ENCODE results near the gene TNFRSF12A. TPM values are rescaled to one million over a fixed set of nuclear protein-coding genes. Genes with fewer than 3 reads are reported as not detected.
"Not testable (repeated sequence)": the region's sequence is repeated elsewhere in the genome, so short reads cannot be mapped to it uniquely, and the experiment has no call there.

TNFRSF12A gene
- total RNA-seq, 2 experiments from 2014 or later: 11.8 to 13.5 TPM

DNA sequence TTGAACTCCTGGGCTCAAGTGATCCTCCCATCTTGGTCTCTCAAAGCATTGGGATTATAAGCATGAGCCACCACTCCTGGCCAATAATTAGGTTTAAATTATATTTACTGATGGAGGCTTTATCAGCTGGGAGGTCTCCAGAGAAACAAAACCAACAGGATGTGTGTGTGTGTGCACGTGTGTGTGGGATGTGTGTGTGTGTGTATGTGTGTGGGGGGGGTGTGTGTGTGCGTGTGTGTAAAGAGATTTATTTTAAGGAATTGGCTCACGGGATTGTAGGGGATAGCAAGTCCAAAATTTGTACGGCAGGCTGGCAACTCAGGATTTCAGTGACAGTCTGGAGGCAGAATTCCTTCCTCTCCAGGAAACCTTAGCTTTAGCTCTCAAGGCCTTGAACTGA, 30.8 kb downstream of the TNFRSF12A start:
- TF ChIP-seq, protein P1, sequence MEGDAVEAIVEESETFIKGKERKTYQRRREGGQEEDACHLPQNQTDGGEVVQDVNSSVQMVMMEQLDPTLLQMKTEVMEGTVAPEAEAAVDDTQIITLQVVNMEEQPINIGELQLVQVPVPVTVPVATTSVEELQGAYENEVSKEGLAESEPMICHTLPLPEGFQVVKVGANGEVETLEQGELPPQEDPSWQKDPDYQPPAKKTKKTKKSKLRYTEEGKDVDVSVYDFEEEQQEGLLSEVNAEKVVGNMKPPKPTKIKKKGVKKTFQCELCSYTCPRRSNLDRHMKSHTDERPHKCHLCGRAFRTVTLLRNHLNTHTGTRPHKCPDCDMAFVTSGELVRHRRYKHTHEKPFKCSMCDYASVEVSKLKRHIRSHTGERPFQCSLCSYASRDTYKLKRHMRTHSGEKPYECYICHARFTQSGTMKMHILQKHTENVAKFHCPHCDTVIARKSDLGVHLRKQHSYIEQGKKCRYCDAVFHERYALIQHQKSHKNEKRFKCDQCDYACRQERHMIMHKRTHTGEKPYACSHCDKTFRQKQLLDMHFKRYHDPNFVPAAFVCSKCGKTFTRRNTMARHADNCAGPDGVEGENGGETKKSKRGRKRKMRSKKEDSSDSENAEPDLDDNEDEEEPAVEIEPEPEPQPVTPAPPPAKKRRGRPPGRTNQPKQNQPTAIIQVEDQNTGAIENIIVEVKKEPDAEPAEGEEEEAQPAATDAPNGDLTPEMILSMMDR (IDR thresholded peaks at IDR 0.05): no peak
- POLR2A ChIA-PET: interaction anchor here (0.7 to 2.8 kb wide), 6 partner anchors 8 to 78 kb away, joined by 3 to 9 read pairs (median 4); no protein-coding TSS in a partner anchor
- no peaks in the 10 kb centered on the region for H3K9me3 Mint-ChIP-seq
- no peak for DNase-seq
- H3K27me3 Mint-ChIP-seq: peaks cover 10% of the 10 kb centered on the region
- H3K4me3 Mint-ChIP-seq: no peak overlapping the region
- H3K4me1 Mint-ChIP-seq (ENCODE audit: low read depth): peaks cover 34% of the 10 kb centered on the region
- ATAC-seq: no peak
- CTCF ChIA-PET: interaction anchor here (0.6 to 6.0 kb wide), 3 partner anchors 9 to 643 kb away, joined by 3 to 99 read pairs (median 5); no protein-coding TSS in a partner anchor
- no peak overlapping the region for H3K27ac Mint-ChIP-seq
- intact Hi-C loops (cut with micrococcal nuclease): no loop called here
- peaks cover 20% of the 10 kb centered on the region for H3K36me3 Mint-ChIP-seq (ENCODE audit: low read depth)

DNA sequence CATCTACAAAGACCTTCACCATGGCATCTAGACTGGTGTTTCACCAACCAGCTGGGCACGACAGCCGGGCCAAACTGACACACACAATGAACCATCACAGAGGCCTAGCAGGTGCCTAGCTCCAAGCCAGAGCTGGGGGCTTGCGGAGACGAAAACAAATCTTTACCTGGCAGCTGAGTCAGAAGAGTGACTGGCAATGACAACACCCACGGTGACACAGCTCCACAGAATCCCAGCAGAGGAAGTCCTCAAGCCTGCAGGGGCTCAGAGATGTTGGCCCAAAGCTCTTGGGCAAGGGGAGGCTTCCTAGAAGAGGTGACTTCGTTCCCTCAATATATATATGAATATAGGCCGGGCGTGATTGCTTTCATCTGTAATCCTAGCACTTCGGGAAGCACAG, 31.3 kb downstream of the TNFRSF12A start:
- intact Hi-C loops (cut with micrococcal nuclease): no loop called here
- Mint-ChIP-seq H3K4me1 (ENCODE audit: low read depth) (peaks cover 36% of the 10 kb centered on the region), H3K9me3 (no peaks in the 10 kb centered on the region), H3K36me3 (ENCODE audit: low read depth) (peaks cover 20% of the 10 kb centered on the region), H3K27me3 (peaks cover 10% of the 10 kb centered on the region), H3K4me3 (no peak overlapping the region), H3K27ac (no peak overlapping the region)
- ATAC-seq: no peak
- POLR2A ChIA-PET: interaction anchor here (0.6 to 2.8 kb wide), 6 partner anchors 8 to 78 kb away, joined by 3 to 9 read pairs (median 4); no protein-coding TSS in a partner anchor
- no peak for DNase-seq
- TF ChIP-seq, protein P1 (IDR thresholded peaks at IDR 0.05): no peak
- CTCF ChIA-PET: interaction anchor here (0.6 to 6.0 kb wide), 3 partner anchors 10 to 642 kb away, joined by 3 to 99 read pairs (median 5); no protein-coding TSS in a partner anchor

- ATAC-seq (peak; percentile 38), DNase-seq (peak; percentile 42)
- H3K9me3 Mint-ChIP-seq; H3K4me3 Mint-ChIP-seq; H3K27me3 Mint-ChIP-seq; intact Hi-C loops (cut with micrococcal nuclease); POLR2A ChIA-PET; H3K27ac Mint-ChIP-seq: not testable (repeated sequence)
- CTCF ChIA-PET: interaction anchor here (6.0 kb wide), 1 partner anchor 22 kb away, joined by 99 read pairs; no protein-coding TSS in a partner anchor
- Mint-ChIP-seq H3K36me3 (ENCODE audit: low read depth) (peaks cover 25% of the 10 kb centered on the region), H3K4me1 (ENCODE audit: low read depth) (peaks cover 47% of the 10 kb centered on the region)
These were observed 32.6 kb downstream of the TNFRSF12A start for GRCh38 chr16:3052571-3053329.

DNA sequence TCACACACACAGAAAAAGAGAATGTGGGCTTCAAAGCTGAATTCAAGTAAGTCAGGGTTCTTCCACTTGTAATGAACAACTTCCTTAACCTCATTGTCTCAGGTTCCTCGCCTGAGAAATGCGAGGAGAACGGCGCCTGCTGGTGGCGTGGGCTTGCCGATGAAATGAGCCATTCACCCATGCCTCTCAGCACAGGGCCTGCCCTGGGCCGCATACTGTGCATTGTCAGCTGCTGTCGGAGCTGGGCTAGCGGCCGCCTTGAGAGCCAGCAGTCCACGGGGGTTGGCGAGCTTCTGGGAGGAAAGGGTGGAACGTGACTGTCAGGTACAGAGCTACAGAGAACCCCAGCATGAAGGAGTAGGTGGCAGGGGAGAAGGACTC, 33.2 kb downstream of the TNFRSF12A start:
- H3K9me3 Mint-ChIP-seq; H3K27me3 Mint-ChIP-seq; intact Hi-C loops (cut with micrococcal nuclease); POLR2A ChIA-PET; H3K4me3 Mint-ChIP-seq; H3K27ac Mint-ChIP-seq; CTCF ChIA-PET: not testable (repeated sequence)
- peaks cover 45% of the 10 kb centered on the region for H3K4me1 Mint-ChIP-seq (ENCODE audit: low read depth)
- ATAC-seq (peak; percentile 31), DNase-seq (peak; percentile 40)
- peaks cover 25% of the 10 kb centered on the region for H3K36me3 Mint-ChIP-seq (ENCODE audit: low read depth)

DNA sequence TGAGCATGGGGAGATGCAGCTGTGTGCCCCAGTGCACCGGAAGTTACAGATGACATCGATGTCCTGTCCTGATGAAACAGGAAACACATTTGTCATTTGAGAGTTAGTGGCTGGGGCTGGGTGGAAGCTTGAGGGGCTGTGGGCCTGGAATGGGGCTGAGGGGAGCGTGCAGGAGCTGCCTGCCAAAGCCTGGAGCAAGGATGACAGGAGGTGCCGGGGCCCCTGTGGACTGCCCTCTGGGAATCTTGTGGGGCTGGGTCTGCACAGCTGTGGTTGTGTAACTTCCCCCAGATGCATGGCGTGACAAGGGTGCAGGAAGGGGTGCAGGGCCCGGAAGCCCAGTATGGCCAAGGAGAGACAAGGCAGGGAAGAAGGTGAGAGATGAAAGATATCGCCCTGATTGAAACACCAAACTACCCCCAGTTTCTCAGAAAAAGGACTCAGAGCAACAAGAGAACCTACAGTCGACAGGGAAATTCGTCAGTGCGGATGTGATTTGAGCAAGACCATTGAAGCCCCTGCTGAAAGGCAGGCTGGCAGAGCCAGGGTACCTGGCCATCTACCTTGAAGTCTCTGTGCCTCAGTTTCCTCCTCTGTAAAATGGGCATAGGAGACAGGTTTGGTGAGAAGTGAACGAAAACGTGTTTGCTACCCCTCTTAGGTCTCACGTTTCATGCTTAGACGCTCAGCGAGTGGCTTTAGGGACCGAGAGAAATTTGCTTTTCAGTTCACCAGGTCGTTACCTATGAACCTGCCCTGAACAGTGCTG, 35.0 kb downstream of the TNFRSF12A start:
- Mint-ChIP-seq H3K27me3 (no peaks in the 10 kb centered on the region), H3K4me1 (ENCODE audit: low read depth) (peaks cover 48% of the 10 kb centered on the region), H3K36me3 (ENCODE audit: low read depth) (peaks cover 27% of the 10 kb centered on the region), H3K4me3 (peak overlapping the region; percentile 26), H3K9me3 (no peaks in the 10 kb centered on the region), H3K27ac (peak overlapping the region; percentile 82)
- ChIA-PET CTCF (interaction anchor here (6.3 to 14.0 kb wide), 2 partner anchors 25 to 73 kb away, joined by 64 to 288 read pairs; no protein-coding TSS in a partner anchor), POLR2A (interaction anchor here (0.9 kb wide), 1 partner anchor 74 kb away, joined by 3 read pairs; no protein-coding TSS in a partner anchor)
- intact Hi-C loops (cut with micrococcal nuclease): no loop called here
- TF ChIP-seq, protein P1 (IDR thresholded peaks at IDR 0.05): no peak
- ATAC-seq (peak; percentile 11), DNase-seq (peak; percentile 53)

DNA sequence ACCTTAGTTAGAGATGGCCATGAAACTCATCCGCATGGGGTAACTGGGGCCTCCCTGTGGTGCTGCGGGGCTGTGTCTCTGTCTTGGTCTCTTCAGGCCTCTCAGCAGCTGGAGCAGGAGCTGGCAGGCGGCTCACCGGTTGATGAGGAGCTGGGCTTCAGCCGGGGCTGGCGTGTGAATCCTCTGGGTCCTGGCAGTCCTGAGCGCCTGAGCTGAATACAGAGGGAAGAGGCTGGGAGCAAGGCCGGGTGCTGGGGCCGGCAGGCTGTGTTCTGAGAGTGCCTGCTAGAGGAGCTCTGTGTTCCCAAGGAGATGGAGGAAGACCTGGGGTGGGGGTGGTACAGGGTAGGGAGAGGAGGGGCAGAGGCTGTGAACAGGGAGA, 35.6 kb downstream of the TNFRSF12A start:
- H3K27me3 Mint-ChIP-seq; H3K4me3 Mint-ChIP-seq; ATAC-seq; intact Hi-C loops (cut with micrococcal nuclease); DNase-seq; H3K9me3 Mint-ChIP-seq: not testable (repeated sequence)
- H3K4me1 Mint-ChIP-seq (ENCODE audit: low read depth): peaks cover 54% of the 10 kb centered on the region
- H3K36me3 Mint-ChIP-seq (ENCODE audit: low read depth): peaks cover 27% of the 10 kb centered on the region
- peak overlapping the region; percentile 82 for H3K27ac Mint-ChIP-seq
- POLR2A ChIA-PET: interaction anchor here (0.8 to 1.5 kb wide), 3 partner anchors 8 to 73 kb away, joined by 3 to 7 read pairs (median 3); no protein-coding TSS in a partner anchor
- CTCF ChIA-PET: interaction anchor here (1.2 to 14.0 kb wide), 3 partner anchors 26 to 73 kb away, joined by 4 to 288 read pairs (median 64); no protein-coding TSS in a partner anchor

Measured in activated CD8-positive, alpha-beta T cell treated with anti-CD3 and anti-CD28 coated beads for 36 hours (primary cell).